Astrocyte (in vitro differentiated cells and primary cell): ENCODE measurements around the gene BICRA. TPM values are rescaled to one million over a fixed set of nuclear protein-coding genes. Genes with fewer than 3 reads are reported as not detected.
"Not testable (repeated sequence)": the region's sequence is repeated elsewhere in the genome, so short reads cannot be mapped to it uniquely, and the experiment has no call there.

ENCODE experiments used
- DNase-seq: peaks from one replicate; pipeline ENCODE4 v3.0.0-alpha.2; 2010; ENCODE audit warnings: low read depth
- FAIRE-seq: peaks from 2 replicates; lab custom pipeline; 2011; peaks lifted over from hg19 to GRCh38; lab: Jason Lieb, UNC
- H2AFZ ChIP-seq: 2 replicates; pipeline ENCODE4 v1.6.0; 2012; ENCODE audit warnings: low read depth, low read length, inconsistent platforms
- H3K27ac ChIP-seq: 2 replicates; pipeline ENCODE4 v1.5.1; 2011; ENCODE audit warnings: low read depth, low read length, inconsistent platforms
- H3K27me3 ChIP-seq: 2 replicates; pipeline ENCODE4 v1.6.0; 2011; ENCODE audit warnings: low read length, inconsistent platforms; ENCODE audit not compliant: insufficient read depth
- H3K36me3 ChIP-seq: 2 replicates; pipeline ENCODE4 v1.5.1; 2011; ENCODE audit warnings: low read length, inconsistent platforms; ENCODE audit not compliant: insufficient read depth
- H3K4me1 ChIP-seq: 2 replicates; pipeline ENCODE4 v1.5.1; 2011; ENCODE audit warnings: low read length, inconsistent platforms; ENCODE audit not compliant: insufficient read depth
- H3K4me2 ChIP-seq: 2 replicates; pipeline ENCODE4 v1.6.0; 2012; ENCODE audit warnings: low read length, inconsistent platforms
- H3K4me3 ChIP-seq: 2 replicates; pipeline ENCODE4 v1.5.1; 2011; ENCODE audit warnings: low read depth, mild to moderate bottlenecking, low read length, inconsistent platforms; ENCODE audit not compliant: insufficient read depth
- H3K79me2 ChIP-seq: 2 replicates; pipeline ENCODE4 v1.6.0; 2012; ENCODE audit warnings: mild to moderate bottlenecking, low read length, inconsistent platforms; ENCODE audit not compliant: insufficient read depth
- H3K9ac ChIP-seq: 2 replicates; pipeline ENCODE4 v1.6.0; 2012; ENCODE audit warnings: mild to moderate bottlenecking, low read length, inconsistent platforms
- H3K9me3 ChIP-seq: 2 replicates; pipeline ENCODE4 v1.5.1; 2012; ENCODE audit warnings: low read depth, mild to moderate bottlenecking, low read length, inconsistent platforms; ENCODE audit not compliant: insufficient read depth
- H4K20me1 ChIP-seq: 2 replicates; pipeline ENCODE4 v1.6.0; 2012; ENCODE audit warnings: low read length, inconsistent platforms; ENCODE audit not compliant: insufficient read depth
- H3K27ac Mint-ChIP-seq: one replicate; pipeline ENCODE4 v1.8.0; 2021; ENCODE audit warnings: mild to moderate bottlenecking, mixed read lengths; ENCODE audit not compliant: unreplicated experiment
- H3K27me3 Mint-ChIP-seq: one replicate; pipeline ENCODE4 v1.8.0; 2021; ENCODE audit warnings: low read depth, mixed read lengths; ENCODE audit not compliant: unreplicated experiment
- H3K36me3 Mint-ChIP-seq: one replicate; pipeline ENCODE4 v1.8.0; 2021; ENCODE audit warnings: low read depth, mixed read lengths; ENCODE audit not compliant: unreplicated experiment
- H3K4me1 Mint-ChIP-seq: one replicate; pipeline ENCODE4 v1.8.0; 2021; ENCODE audit warnings: low read depth, mixed read lengths; ENCODE audit not compliant: unreplicated experiment
- H3K4me3 Mint-ChIP-seq: one replicate; pipeline ENCODE4 v1.8.0; 2021; ENCODE audit warnings: mild to moderate bottlenecking, moderate library complexity, mixed read lengths; ENCODE audit not compliant: unreplicated experiment
- H3K9me3 Mint-ChIP-seq: one replicate; pipeline ENCODE4 v1.8.0; 2021; ENCODE audit warnings: mild to moderate bottlenecking, mixed read lengths; ENCODE audit not compliant: unreplicated experiment
- CTCF ChIP-seq: IDR thresholded peaks from 2 replicates; pipeline ENCODE4 v1.5.1; 2011; ENCODE audit warnings: low read depth, mild to moderate bottlenecking, inconsistent platforms, low read length, moderate library complexity; ENCODE audit not compliant: insufficient read depth
- EZH2 ChIP-seq: IDR thresholded peaks from 2 replicates; pipeline ENCODE4 v1.6.1; 2012; ENCODE audit warnings: mild to moderate bottlenecking, low read length, inconsistent platforms; ENCODE audit not compliant: insufficient read depth
- total RNA-seq: library from RNA; stranded (reverse); gene quantifications from 2 replicates; pipeline ENCODE4 v1.2.1, GENCODE V29; 2021

Gene BICRA
- total RNA-seq, 1 donor from 2014 or later, result 20.7 TPM

GRCh38 chr19:47716270-47716937 lies 107.5 kb downstream of the BICRA start:
- peak overlapping the region; percentile 69 for H3K4me3 Mint-ChIP-seq
- H2AFZ ChIP-seq, result no peak overlapping the region
- no peak overlapping the region for H3K27ac Mint-ChIP-seq

GRCh38 chr19:47718415-47719046 lies 109.6 kb downstream of the BICRA start:
- H3K9ac ChIP-seq, result peak overlapping the region; percentile 83
- Mint-ChIP-seq H3K36me3 (peaks cover 34% of the 10 kb centered on the region), H3K4me3 (peak overlapping the region; percentile 67), H3K27ac (peak overlapping the region; percentile 80), H3K9me3 (peaks cover 12% of the 10 kb centered on the region), H3K4me1 (peaks cover 37% of the 10 kb centered on the region)
- H3K79me2 ChIP-seq, result peaks cover 59% of the 10 kb centered on the region
- peak overlapping the region; percentile 6 for H3K4me3 ChIP-seq
- H4K20me1 ChIP-seq, result peaks cover 39% of the 10 kb centered on the region
- not testable (repeated sequence) for H3K27me3 ChIP-seq, H3K36me3 ChIP-seq, DNase-seq, H3K27me3 Mint-ChIP-seq, H3K9me3 ChIP-seq, FAIRE-seq
- H3K4me2 ChIP-seq, result peak overlapping the region; percentile 84
- peak overlapping the region; percentile 87 for H3K27ac ChIP-seq
- H3K4me1 ChIP-seq, result peaks cover 42% of the 10 kb centered on the region
- H2AFZ ChIP-seq, result peak overlapping the region; percentile 23

More at GRCh38 chr19:47716270-47716937, 107.5 kb downstream of the BICRA start:
- no peak for DNase-seq
- Mint-ChIP-seq H3K4me1 (peaks cover 35% of the 10 kb centered on the region), H3K9me3 (peaks cover 12% of the 10 kb centered on the region), H3K27me3 (no peaks in the 10 kb centered on the region), H3K36me3 (peaks cover 34% of the 10 kb centered on the region)
- peaks cover 28% of the 10 kb centered on the region for H3K4me1 ChIP-seq
- H3K4me2 ChIP-seq, result no peak overlapping the region
- TF ChIP-seq CTCF, result no peak
- no peak for TF ChIP-seq EZH2
- peaks cover 66% of the 10 kb centered on the region for H3K79me2 ChIP-seq
- H3K36me3 ChIP-seq, result peaks cover 9% of the 10 kb centered on the region
- H3K27ac ChIP-seq, result no peak overlapping the region
- FAIRE-seq, result no peak
- no peaks in the 10 kb centered on the region for H3K27me3 ChIP-seq
- peaks cover 39% of the 10 kb centered on the region for H4K20me1 ChIP-seq
- H3K9me3 ChIP-seq, result no peaks in the 10 kb centered on the region
- H3K4me3 ChIP-seq, result no peak overlapping the region
- H3K9ac ChIP-seq, result no peak overlapping the region

- FAIRE-seq (peak; percentile 85), DNase-seq (peak; percentile 96)
- Histone ChIP-seq H3K9me3 (no peaks in the 10 kb centered on the region), H3K27ac (peak overlapping the region; percentile 87), H3K4me2 (peak overlapping the region; percentile 84), H3K79me2 (peaks cover 54% of the 10 kb centered on the region), H3K27me3 (no peaks in the 10 kb centered on the region), H3K4me1 (peaks cover 44% of the 10 kb centered on the region), H3K4me3 (peak overlapping the region; percentile 6), H3K9ac (peak overlapping the region; percentile 83), H2AFZ (peak overlapping the region; percentile 23), H4K20me1 (peaks cover 33% of the 10 kb centered on the region), H3K36me3 (peaks cover 12% of the 10 kb centered on the region)
- Mint-ChIP-seq H3K4me1 (peaks cover 35% of the 10 kb centered on the region), H3K27ac (peak overlapping the region; percentile 91), H3K9me3 (peaks cover 8% of the 10 kb centered on the region), H3K4me3 (peak overlapping the region; percentile 17), H3K36me3 (peaks cover 28% of the 10 kb centered on the region), H3K27me3 (no peaks in the 10 kb centered on the region)
- TF ChIP-seq EZH2 (no peak), CTCF (no peak)
Observed at GRCh38 chr19:47719047-47719859, 110.3 kb downstream of the BICRA start.
